CD14-positive monocyte (primary cell): ENCODE data around the gene GMPPA. TPM values are rescaled to one million over a fixed set of nuclear protein-coding genes. Genes with fewer than 3 reads are reported as not detected.
A peak's percentile ranks its signal among the peaks of the same experiment; 100 is the strongest.

Experiments
- DNase-seq, 3 donors: peaks; one replicate each; pipeline ENCODE4 v3.0.0-alpha.2; 2011 to 2022
- H2AFZ ChIP-seq: 2 replicates; pipeline ENCODE4 v1.6.0; 2012; ENCODE audit warnings: mild to moderate bottlenecking, low read depth, low read length, inconsistent platforms; ENCODE audit not compliant: insufficient read depth, poor library complexity, severe bottlenecking
- H3K27ac ChIP-seq, 2 donors: 1 replicate in 1 of 2; 2 replicates in 1 of 2; pipeline ENCODE4 v1.5.1; 2012 to 2013; ENCODE audit warnings: low read length in 2 of 2, control low read depth in 1 of 2, inconsistent platforms in 1 of 2, low read depth in 1 of 2, mild to moderate bottlenecking in 1 of 2
- H3K27me3 ChIP-seq, 2 donors: one replicate each; pipeline versions ENCODE4 v1.6.0 to v1.6.1; 2011 to 2013; ENCODE audit warnings: low read length in 2 of 2; ENCODE audit not compliant: control insufficient read depth in 2 of 2, insufficient read depth in 2 of 2
- H3K36me3 ChIP-seq, 2 donors: replicated peaks in 1 of 2; 1 replicate in 1 of 2; 2 replicates in 1 of 2; pipeline versions ENCODE4 v1.5.1 to v1.6.1; 2012 to 2013; ENCODE audit warnings: low read length in 2 of 2, control low read depth in 1 of 2, inconsistent platforms in 1 of 2, mild to moderate bottlenecking in 1 of 2; ENCODE audit not compliant: insufficient read depth in 2 of 2, control insufficient read depth in 1 of 2
- H3K4me1 ChIP-seq, 2 donors: 1 replicate in 1 of 2; 2 replicates in 1 of 2; pipeline versions ENCODE4 v1.5.1 to v1.6.1; 2012 to 2013; ENCODE audit warnings: low read length in 2 of 2, control low read depth in 1 of 2, inconsistent platforms in 1 of 2, mild to moderate bottlenecking in 1 of 2, moderate library complexity in 1 of 2; ENCODE audit not compliant: insufficient read depth in 2 of 2, control insufficient read depth in 1 of 2
- H3K4me2 ChIP-seq: replicated peaks from 2 replicates; pipeline ENCODE3; 2012; ENCODE audit warnings: low read length, moderate library complexity, mild to moderate bottlenecking; ENCODE audit not compliant: poor library complexity, severe bottlenecking; ENCODE audit errors: extremely low read depth
- H3K4me3 ChIP-seq, 3 experiments: fragments of 200-600 bp in 1 of 3; sonication (generic) in 1 of 3; replicated peaks in 1 of 3; 1 replicate in 2 of 3; 2 replicates in 1 of 3; pipeline ENCODE4 v1.5.1; 2011 to 2013; ENCODE audit warnings: low read length in 3 of 3, mild to moderate bottlenecking in 3 of 3, control low read depth in 2 of 3, low read depth in 2 of 3, inconsistent platforms in 1 of 3, moderate library complexity in 1 of 3
- H3K79me2 ChIP-seq: 2 replicates; pipeline ENCODE4 v1.6.0; 2012; ENCODE audit warnings: mild to moderate bottlenecking, control low read depth, inconsistent platforms, low read length, moderate library complexity; ENCODE audit not compliant: insufficient read depth
- H3K9ac ChIP-seq: 2 replicates; pipeline ENCODE4 v1.6.0; 2017; ENCODE audit warnings: low read length, mild to moderate bottlenecking; ENCODE audit not compliant: insufficient read depth, poor library complexity, severe bottlenecking
- H3K9me3 ChIP-seq, 2 donors: replicated peaks in 1 of 2; 1 replicate in 1 of 2; 2 replicates in 1 of 2; pipeline versions ENCODE4 v1.5.1 to v1.6.1; 2012 to 2013; ENCODE audit warnings: low read length in 2 of 2, control low read depth in 1 of 2; ENCODE audit not compliant: control insufficient read depth in 1 of 2, insufficient read depth in 1 of 2
- H4K20me1 ChIP-seq: 2 replicates; pipeline ENCODE4 v1.6.0; 2012; ENCODE audit warnings: mild to moderate bottlenecking, low read length, control low read depth, moderate library complexity; ENCODE audit not compliant: insufficient read depth
- H3K27ac Mint-ChIP-seq, 7 donors: one replicate each; pipeline ENCODE4 v1.8.0; 2020; ENCODE audit warnings: mild to moderate bottlenecking in 7 of 7, mixed read lengths in 7 of 7, moderate library complexity in 6 of 7, inconsistent platforms in 2 of 7
- H3K27me3 Mint-ChIP-seq, 3 donors: one replicate each; pipeline ENCODE4 v1.8.0; 2021 to 2022; ENCODE audit warnings: low read depth in 3 of 3, mild to moderate bottlenecking in 3 of 3, mixed read lengths in 3 of 3, moderate library complexity in 3 of 3, inconsistent platforms in 1 of 3
- H3K36me3 Mint-ChIP-seq, 2 donors: one replicate each; pipeline ENCODE4 v1.8.0; 2020; ENCODE audit warnings: mixed read lengths in 2 of 2, inconsistent platforms in 1 of 2, mild to moderate bottlenecking in 1 of 2
- H3K4me1 Mint-ChIP-seq: one replicate; pipeline ENCODE4 v1.8.0; 2020; ENCODE audit warnings: mild to moderate bottlenecking, mixed read lengths
- H3K4me3 Mint-ChIP-seq, 2 donors: one replicate each; pipeline ENCODE4 v1.8.0; 2020; ENCODE audit warnings: mild to moderate bottlenecking in 2 of 2, mixed read lengths in 2 of 2, moderate library complexity in 1 of 2
- H3K9me3 Mint-ChIP-seq, 7 donors: one replicate each; pipeline ENCODE4 v1.8.0; 2020 to 2022; ENCODE audit warnings: mixed read lengths in 7 of 7, mild to moderate bottlenecking in 6 of 7, moderate library complexity in 6 of 7, inconsistent platforms in 2 of 7
- WGBS: methylation state at CpG from one replicate; pipeline ENCODE4 v1.1.5; 2013; ENCODE audit warnings: missing lambda C conversion rate; ENCODE audit not compliant: insufficient coverage; 5-methylcytosine and 5-hydroxymethylcytosine counted together
- intact Hi-C, 2 donors: fragments of 100-400 bp; cut with micrococcal nuclease; formaldehyde crosslinking; loops; one replicate each; pipeline versions ENCODE4 v1.15.0 to v1.15.1; 2023
- polyA plus RNA-seq, 3 donors: library from polyadenylated mRNA; depleted of rRNA in 1 of 3; unstranded in 2 of 3; stranded (reverse) in 1 of 3; fragments of 300-500 nt in 2 of 3; fragments of >200 nt in 1 of 3; fragmentation: Illumina TruSeq in 2 of 3; gene quantifications; 1 replicate in 2 of 3; 2 replicates in 1 of 3; pipeline ENCODE4 v1.2.3, GENCODE V29; 2012 to 2021
- TF ChIP-seq, protein P1 (sequence below): fragments of 200-600 bp; IDR thresholded peaks from one replicate; pipeline ENCODE4 v1.8.0; 2022; ENCODE audit warnings: antibody characterized with exemption, mild to moderate bottlenecking

GMPPA gene
- polyA plus RNA-seq, 3 donors = 35.5 to 71.2 (median 35.9) TPM

DNA sequence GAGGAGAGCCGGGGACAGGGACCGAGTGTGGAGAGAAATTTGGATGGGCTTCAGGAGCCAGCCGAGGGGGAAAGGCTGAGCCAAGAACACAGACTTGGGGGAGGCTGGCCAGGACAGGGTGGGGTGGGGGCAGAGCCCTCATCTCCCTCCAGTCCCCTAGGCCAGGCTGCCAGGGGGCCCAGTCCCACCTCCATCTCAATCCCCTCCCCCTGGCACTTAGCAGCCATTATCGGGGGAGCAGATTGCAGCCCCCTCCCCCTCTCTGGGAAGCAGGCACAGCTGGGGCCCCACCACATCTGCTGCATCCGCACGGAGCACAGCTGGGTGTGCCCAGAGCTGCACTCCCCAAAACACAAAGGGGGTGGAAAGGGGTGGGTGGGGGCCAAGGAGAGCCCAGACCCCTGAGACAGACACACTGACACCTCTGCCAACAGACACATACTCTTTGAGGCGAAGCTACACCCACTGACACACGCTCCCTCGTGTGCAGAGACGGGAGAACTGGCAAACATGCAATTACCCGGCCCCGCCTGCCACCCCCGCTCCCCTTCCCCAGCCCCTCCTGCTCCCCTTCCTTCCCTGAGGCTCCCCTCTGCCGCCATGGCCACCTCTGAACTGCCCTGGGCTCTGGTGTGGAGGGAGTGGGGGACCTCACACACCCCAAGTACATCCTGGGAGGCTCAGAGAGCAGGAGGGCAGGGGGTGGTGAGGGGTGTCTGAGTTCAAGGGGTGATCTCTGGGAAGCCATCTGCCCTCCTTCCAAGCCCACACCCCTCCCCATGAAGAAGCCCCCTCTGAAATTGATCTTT lies 10.5 kb downstream of the GMPPA start:
- intact Hi-C loops = no loop called here
- H3K4me2 ChIP-seq = peak overlapping the region; percentile 41
- no peak overlapping the region for H3K27ac Mint-ChIP-seq

DNA sequence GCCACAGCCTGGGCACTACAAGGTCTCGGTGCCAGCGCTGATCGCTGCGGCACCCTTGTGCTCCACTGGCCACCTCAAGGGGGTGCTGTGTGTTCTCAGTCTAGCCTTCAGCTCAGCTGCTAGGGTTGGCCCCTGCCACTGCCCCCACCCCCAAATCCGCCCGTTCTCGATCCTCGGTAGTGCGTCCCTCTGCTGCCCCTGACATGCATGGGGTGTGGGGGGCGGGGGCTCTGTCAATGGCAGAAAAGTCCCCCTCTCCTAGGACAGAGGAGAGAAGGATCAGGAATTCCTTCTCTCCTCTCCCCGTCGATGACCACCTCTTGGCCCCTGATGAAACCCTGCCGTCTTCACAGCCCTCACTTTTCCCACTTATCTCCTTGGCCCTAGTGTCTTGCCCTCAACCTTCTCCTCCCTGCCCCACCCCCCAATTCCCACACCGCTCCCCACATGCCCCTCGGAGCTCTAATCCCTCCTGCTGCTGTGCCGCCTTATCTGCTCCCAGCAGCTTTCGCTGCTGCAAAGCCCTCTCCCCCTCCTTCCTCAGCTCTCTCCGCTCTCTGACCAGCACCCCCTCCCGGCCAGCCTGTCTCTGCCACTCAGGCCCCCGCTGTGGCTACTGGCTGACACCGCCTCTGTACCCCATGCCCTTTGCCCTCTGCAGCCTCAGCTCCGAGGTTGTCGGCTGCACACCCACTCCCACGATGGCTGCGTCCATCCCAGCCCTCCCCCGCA lies 11.3 kb downstream of the GMPPA start:
- peaks cover 22 to 27% of the 10 kb centered on the region in 2 donors for H3K36me3 ChIP-seq
- H3K4me3 Mint-ChIP-seq = peak overlapping the region; percentile 61 to 83
- H3K27me3 ChIP-seq = peaks cover 33 to 64% of the 10 kb centered on the region in 2 donors
- DNase-seq = peak; percentile 15 to 36 (median 30)
- no peak overlapping the region for H3K27ac ChIP-seq
- H3K9me3 ChIP-seq = peaks cover 6 to 26% of the 10 kb centered on the region in 2 donors
- intact Hi-C loops = no loop called here
- TF ChIP-seq, protein P1, sequence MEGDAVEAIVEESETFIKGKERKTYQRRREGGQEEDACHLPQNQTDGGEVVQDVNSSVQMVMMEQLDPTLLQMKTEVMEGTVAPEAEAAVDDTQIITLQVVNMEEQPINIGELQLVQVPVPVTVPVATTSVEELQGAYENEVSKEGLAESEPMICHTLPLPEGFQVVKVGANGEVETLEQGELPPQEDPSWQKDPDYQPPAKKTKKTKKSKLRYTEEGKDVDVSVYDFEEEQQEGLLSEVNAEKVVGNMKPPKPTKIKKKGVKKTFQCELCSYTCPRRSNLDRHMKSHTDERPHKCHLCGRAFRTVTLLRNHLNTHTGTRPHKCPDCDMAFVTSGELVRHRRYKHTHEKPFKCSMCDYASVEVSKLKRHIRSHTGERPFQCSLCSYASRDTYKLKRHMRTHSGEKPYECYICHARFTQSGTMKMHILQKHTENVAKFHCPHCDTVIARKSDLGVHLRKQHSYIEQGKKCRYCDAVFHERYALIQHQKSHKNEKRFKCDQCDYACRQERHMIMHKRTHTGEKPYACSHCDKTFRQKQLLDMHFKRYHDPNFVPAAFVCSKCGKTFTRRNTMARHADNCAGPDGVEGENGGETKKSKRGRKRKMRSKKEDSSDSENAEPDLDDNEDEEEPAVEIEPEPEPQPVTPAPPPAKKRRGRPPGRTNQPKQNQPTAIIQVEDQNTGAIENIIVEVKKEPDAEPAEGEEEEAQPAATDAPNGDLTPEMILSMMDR = peak; percentile 71
- H3K4me1 Mint-ChIP-seq = peaks cover 18% of the 10 kb centered on the region
- H3K36me3 Mint-ChIP-seq = peaks cover 29 to 30% of the 10 kb centered on the region in 2 donors
- H3K4me3 ChIP-seq = peak overlapping the region in 1 of 3 experiments; percentile 28
- no peaks in the 10 kb centered on the region for H3K4me1 ChIP-seq
- 1% methylated on average over 18 of the region's 26 CpGs for WGBS
- peaks cover 2 to 23% (median 14%) of the 10 kb centered on the region in 7 donors for H3K9me3 Mint-ChIP-seq
- peak overlapping the region in 2 of 7 donors; percentile 25 to 62 for H3K27ac Mint-ChIP-seq
- peaks cover 6% of the 10 kb centered on the region for H4K20me1 ChIP-seq
- H3K27me3 Mint-ChIP-seq = peaks cover 54 to 70% (median 63%) of the 10 kb centered on the region in 3 donors
- no peaks in the 10 kb centered on the region for H3K79me2 ChIP-seq
- no peak overlapping the region for H3K9ac ChIP-seq
- H3K4me2 ChIP-seq = peak overlapping the region; percentile 41
- H2AFZ ChIP-seq = no peak overlapping the region

More for the DNA sequence above, 10.5 kb downstream of the GMPPA start:
- Mint-ChIP-seq H3K9me3 (peaks cover 2 to 23% (median 14%) of the 10 kb centered on the region in 7 donors), H3K27me3 (peaks cover 48 to 62% (median 58%) of the 10 kb centered on the region in 3 donors), H3K4me3 (peak overlapping the region in 1 of 2 donors; percentile 83), H3K4me1 (peaks cover 18% of the 10 kb centered on the region), H3K36me3 (peaks cover 37 to 38% of the 10 kb centered on the region in 2 donors)
- WGBS = 49% methylated on average over 2 of the region's 14 CpGs
- no peak overlapping the region for H3K27ac ChIP-seq
- H3K9ac ChIP-seq = no peak overlapping the region
- no peak for DNase-seq
- peaks cover 33 to 56% of the 10 kb centered on the region in 2 donors for H3K27me3 ChIP-seq
- no peaks in the 10 kb centered on the region for H3K4me1 ChIP-seq
- H3K9me3 ChIP-seq = peaks cover 6 to 26% of the 10 kb centered on the region in 2 donors
- no peaks in the 10 kb centered on the region for H3K79me2 ChIP-seq
- H3K4me3 ChIP-seq = no peak overlapping the region
- peaks cover 6% of the 10 kb centered on the region for H4K20me1 ChIP-seq
- H3K36me3 ChIP-seq = peaks cover 29 to 35% of the 10 kb centered on the region in 2 donors
- no peak overlapping the region for H2AFZ ChIP-seq
- TF ChIP-seq, protein P1 = no peak
